VCaP (cell line): ENCODE measurements around the gene IGSF9B.

Source experiments
- H3K27ac ChIP-seq: fragments of 450-650 bp; 2 replicates; pipeline ENCODE4 v1.5.1; 2017
- TF ChIP-seq, protein P1 (sequence below): fragments of 450-650 bp; conservative IDR thresholded peaks from 2 replicates; pipeline ENCODE4 v1.5.1; 2017; ENCODE audit warnings: mild to moderate bottlenecking, moderate library complexity

The IGSF9B gene

DNA sequence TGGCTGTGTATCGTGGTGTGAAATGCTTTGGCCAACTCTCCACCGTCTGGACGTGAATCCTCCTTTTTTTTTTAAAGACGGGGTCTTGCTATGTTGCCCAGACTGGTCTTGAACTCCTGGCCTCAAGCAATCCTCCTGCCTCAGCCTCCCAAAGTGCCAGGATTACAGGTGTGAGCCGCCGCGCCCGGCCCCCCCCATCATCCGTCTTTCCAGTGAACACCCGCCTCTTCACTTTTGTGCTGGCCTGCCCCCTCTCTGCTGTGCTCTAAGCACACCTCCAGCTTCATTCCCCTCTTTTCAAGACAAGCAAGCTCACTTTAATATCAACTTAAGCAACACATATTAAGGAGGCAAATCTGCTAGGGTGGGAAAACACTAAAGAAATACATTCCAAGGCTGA is 35.3 kb downstream of the IGSF9B start:
- H3K27ac ChIP-seq = no peak overlapping the region
- TF ChIP-seq, protein P1, sequence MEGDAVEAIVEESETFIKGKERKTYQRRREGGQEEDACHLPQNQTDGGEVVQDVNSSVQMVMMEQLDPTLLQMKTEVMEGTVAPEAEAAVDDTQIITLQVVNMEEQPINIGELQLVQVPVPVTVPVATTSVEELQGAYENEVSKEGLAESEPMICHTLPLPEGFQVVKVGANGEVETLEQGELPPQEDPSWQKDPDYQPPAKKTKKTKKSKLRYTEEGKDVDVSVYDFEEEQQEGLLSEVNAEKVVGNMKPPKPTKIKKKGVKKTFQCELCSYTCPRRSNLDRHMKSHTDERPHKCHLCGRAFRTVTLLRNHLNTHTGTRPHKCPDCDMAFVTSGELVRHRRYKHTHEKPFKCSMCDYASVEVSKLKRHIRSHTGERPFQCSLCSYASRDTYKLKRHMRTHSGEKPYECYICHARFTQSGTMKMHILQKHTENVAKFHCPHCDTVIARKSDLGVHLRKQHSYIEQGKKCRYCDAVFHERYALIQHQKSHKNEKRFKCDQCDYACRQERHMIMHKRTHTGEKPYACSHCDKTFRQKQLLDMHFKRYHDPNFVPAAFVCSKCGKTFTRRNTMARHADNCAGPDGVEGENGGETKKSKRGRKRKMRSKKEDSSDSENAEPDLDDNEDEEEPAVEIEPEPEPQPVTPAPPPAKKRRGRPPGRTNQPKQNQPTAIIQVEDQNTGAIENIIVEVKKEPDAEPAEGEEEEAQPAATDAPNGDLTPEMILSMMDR = no peak

DNA sequence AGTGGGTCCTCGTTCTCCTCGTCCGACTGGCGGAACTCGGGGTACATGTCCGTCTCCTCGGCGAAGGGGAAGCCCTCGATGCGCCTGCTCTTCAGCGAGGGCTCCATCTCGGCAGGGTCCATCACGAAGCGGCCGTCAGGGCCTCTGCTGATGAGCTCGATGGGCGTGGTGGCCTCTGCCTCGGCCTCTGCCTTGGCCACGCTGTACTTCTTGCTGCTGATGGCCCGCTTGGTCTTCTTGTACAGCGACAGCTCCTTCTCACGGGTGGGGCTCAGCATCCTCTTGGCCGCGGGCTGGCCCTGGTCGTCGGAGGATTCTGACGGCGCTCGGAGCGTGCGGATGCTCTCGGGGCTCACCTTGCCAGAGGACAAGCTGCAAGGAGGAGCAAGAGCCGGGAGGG is 35.7 kb downstream of the IGSF9B start:
- TF ChIP-seq, protein P1 = no peak
- no peak overlapping the region for H3K27ac ChIP-seq

DNA sequence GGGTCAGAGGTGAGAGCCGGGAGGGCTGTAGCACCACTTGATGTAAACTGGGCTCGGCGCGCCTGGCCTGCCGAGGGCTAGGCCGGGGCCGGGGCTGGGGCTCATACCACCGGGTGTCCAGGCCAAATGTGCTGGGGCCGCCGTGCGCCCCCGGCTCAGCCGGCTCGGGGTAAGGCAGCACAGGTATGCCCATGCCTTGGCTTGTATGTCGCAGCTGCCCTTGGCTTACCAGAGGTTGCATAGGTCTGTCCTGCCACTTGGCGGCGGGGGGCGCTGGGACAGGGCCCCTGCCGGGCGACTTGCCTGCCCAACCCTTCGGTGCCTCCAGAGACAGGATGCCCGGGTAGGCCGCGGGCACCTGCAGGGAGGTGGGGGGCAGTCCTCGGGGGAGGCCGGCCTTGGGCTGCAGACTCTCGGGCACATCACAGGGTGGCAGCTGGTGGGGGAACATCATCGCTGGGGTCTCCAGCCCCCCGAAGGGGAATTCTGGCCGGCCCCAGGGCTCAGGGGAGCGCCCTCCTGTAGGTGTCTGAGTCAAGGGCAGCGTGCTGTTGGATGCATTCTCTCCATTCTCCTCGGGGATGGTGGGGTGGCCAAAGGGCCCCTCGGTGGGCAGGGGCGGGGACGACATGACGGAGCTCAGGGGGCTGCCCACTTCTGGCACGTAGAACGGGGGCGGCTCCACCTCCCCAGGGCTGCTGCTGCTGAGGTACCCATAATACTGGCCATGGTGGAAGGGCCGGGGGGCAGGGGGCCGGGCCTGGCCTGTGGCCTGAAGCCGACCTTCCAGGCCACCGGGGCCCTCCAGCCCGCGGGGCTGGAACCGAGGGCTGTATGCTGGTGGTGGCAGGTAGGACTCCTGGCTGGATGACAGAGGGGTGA is 36.4 kb downstream of the IGSF9B start:
- TF ChIP-seq, protein P1 = no peak
- no peak overlapping the region for H3K27ac ChIP-seq

DNA sequence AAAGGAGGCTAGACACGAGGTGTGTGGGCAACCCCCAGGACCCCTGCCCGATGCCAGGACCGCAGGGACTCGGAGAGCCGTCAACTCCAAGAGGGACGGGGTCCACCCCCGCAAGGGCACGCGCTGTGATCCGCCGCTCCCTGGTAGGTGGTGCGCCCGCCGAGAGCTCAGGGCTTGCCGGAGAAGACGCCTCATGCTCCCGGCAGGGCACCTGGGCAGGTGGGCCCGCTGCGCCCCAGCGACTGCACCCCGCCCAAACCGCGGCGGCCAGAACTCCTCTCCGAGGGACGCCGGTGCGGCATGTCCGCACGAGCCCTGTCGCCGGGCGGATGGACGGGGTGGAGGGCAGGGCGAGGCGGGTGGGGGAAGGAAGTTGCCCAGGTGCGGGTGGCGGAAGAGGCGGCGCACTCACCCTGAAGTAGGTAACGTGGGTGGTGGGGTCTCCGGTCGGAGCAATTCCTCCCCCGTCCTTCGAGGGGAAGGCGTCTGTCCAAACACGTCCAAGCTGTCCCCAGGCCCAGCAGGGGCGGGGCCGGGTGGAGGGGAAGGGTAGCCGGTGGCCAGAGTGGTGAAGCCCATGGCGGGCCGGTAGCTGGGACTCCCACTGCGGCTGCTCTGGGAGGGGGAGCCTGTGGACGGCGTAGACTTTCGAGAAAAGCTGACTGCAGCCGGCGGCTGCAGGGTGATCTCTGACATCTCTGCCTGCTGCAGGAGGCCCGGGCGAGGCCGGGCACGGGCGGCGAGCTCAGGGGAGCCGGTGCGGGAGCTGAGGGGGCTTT is 37.2 kb downstream of the IGSF9B start:
- TF ChIP-seq, protein P1 = no peak
- H3K27ac ChIP-seq = no peak overlapping the region

DNA sequence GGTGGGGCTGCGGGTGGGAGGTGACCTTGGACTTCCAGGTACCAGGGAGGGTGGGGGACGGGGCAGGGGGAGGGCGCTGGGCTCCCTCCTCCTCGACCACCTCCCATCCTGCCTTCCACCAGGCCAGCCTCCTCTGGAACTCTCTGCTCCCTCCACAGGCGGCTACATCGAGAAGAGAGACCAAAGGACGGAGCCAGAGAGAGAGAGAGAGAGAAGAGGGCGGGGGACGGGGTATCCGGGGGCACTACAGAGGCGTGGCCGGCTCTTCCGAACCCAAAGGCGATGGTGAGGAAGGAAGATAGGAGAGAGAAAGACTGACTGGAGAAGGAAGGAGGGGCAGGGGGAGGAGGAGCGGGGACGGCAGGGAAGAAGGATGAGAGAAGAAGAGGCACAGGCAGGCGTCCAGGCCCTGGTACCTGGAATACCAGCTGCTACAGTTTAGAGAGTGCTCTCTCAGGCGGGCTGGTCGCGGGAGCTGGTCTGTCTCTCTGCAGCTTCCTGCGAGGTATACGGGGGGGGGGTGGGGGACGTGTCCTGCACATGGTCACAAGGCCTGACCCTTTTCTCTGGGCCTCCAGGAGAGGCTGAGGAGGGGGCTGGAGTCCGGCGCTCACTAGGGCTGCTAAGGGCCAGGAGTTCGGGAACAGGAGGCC is 38.0 kb downstream of the IGSF9B start:
- H3K27ac ChIP-seq = no peak overlapping the region
- TF ChIP-seq, protein P1 = no peak

DNA sequence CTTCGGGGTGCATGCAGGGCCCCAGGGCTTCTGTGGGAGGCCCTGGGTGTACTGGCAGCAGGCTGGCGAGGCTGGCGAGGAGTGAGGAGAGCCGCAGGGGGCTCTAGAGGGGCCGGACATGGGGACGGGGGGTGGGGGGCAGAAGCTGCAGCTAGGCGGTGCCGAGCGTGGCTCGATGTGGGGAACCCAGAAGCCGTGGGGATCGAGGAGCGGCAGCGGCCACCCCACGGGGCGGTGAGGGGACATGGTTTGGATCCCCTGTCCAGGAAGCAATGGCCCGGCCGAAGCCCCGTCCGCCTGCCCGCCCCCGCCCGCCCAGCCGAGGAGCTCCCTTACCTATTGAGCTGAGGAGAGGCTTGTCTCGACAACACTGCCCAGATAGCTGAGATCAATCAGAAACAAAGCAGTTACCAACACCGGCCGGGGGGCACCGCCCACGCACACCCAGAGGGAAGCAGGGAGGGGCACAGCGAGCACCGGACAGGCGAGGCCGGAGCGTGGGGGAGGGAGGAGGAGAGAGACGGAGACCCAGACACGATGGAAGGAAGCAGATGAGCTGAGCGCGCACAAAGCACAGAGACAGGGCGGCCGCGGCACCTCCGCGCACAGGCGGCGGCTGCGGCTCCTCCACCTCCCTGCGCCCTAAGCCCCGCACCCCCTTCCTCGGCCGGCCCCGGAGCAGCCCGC is 38.7 kb downstream of the IGSF9B start:
- TF ChIP-seq, protein P1 = no peak
- H3K27ac ChIP-seq = no peak overlapping the region
